ENCODE measurements around the gene DNAJC2.

The DNAJC2 gene

GRCh38 chr7:103344453-103345149 is at the start of gene DNAJC2:
Gene DNAJC2 (minus strand): TSS chr7:103344767. CDS start chr7:103344622, 145 bp downstream.
- H3K36me3 Mint-ChIP-seq (ENCODE audit: low read depth), result peaks cover 27% of the 10 kb centered on the region
- peaks cover 47% of the 10 kb centered on the region for H3K4me1 Mint-ChIP-seq (ENCODE audit: low read depth)
- no peaks in the 10 kb centered on the region for H3K27me3 Mint-ChIP-seq (ENCODE audit: low read depth)
- no peaks in the 10 kb centered on the region for H3K9me3 Mint-ChIP-seq
- H3K27ac Mint-ChIP-seq, result peak within 1 kb of the TSS; percentile 93
- H3K4me3 Mint-ChIP-seq, result peak within 1 kb of the TSS; percentile 97

GRCh38 chr7:103391976-103392375 is 47.4 kb upstream of the DNAJC2 start:
- Mint-ChIP-seq H3K27me3 (ENCODE audit: low read depth) (no peaks in the 10 kb centered on the region), H3K27ac (no peak overlapping the region), H3K36me3 (ENCODE audit: low read depth) (no peaks in the 10 kb centered on the region), H3K9me3 (no peaks in the 10 kb centered on the region), H3K4me3 (no peak overlapping the region), H3K4me1 (ENCODE audit: low read depth) (no peaks in the 10 kb centered on the region)

GRCh38 chr7:103391150-103391549 is 46.6 kb upstream of the DNAJC2 start:
- Mint-ChIP-seq H3K9me3 (no peaks in the 10 kb centered on the region), H3K27me3 (ENCODE audit: low read depth) (no peaks in the 10 kb centered on the region), H3K4me3 (no peak overlapping the region), H3K36me3 (ENCODE audit: low read depth) (no peaks in the 10 kb centered on the region), H3K4me1 (ENCODE audit: low read depth) (no peaks in the 10 kb centered on the region), H3K27ac (no peak overlapping the region)

- no peaks in the 10 kb centered on the region for H3K27me3 Mint-ChIP-seq (ENCODE audit: low read depth)
- H3K4me1 Mint-ChIP-seq (ENCODE audit: low read depth), result no peaks in the 10 kb centered on the region
- no peak overlapping the region for H3K4me3 Mint-ChIP-seq
- H3K9me3 Mint-ChIP-seq, result no peaks in the 10 kb centered on the region
- H3K36me3 Mint-ChIP-seq (ENCODE audit: low read depth), result no peaks in the 10 kb centered on the region
- no peak overlapping the region for H3K27ac Mint-ChIP-seq
Observed at GRCh38 chr7:103389263-103389662, 44.7 kb upstream of the DNAJC2 start.

GRCh38 chr7:103388469-103389140 is 44.0 kb upstream of the DNAJC2 start:
- H3K4me3 Mint-ChIP-seq, result no peak overlapping the region
- no peaks in the 10 kb centered on the region for H3K4me1 Mint-ChIP-seq (ENCODE audit: low read depth)
- H3K9me3 Mint-ChIP-seq, result no peaks in the 10 kb centered on the region
- H3K27ac Mint-ChIP-seq, result no peak overlapping the region
- no peaks in the 10 kb centered on the region for H3K36me3 Mint-ChIP-seq (ENCODE audit: low read depth)
- H3K27me3 Mint-ChIP-seq (ENCODE audit: low read depth), result no peaks in the 10 kb centered on the region

GRCh38 chr7:103387242-103387641 is 42.7 kb upstream of the DNAJC2 start:
- no peaks in the 10 kb centered on the region for H3K27me3 Mint-ChIP-seq (ENCODE audit: low read depth)
- no peaks in the 10 kb centered on the region for H3K9me3 Mint-ChIP-seq
- no peak overlapping the region for H3K27ac Mint-ChIP-seq
- no peaks in the 10 kb centered on the region for H3K4me1 Mint-ChIP-seq (ENCODE audit: low read depth)
- H3K36me3 Mint-ChIP-seq (ENCODE audit: low read depth), result no peaks in the 10 kb centered on the region
- no peak overlapping the region for H3K4me3 Mint-ChIP-seq

- Mint-ChIP-seq H3K36me3 (ENCODE audit: low read depth) (no peaks in the 10 kb centered on the region), H3K4me1 (ENCODE audit: low read depth) (no peaks in the 10 kb centered on the region), H3K27me3 (ENCODE audit: low read depth) (peaks cover 12% of the 10 kb centered on the region), H3K27ac (no peak overlapping the region), H3K4me3 (no peak overlapping the region), H3K9me3 (no peaks in the 10 kb centered on the region)
Observed at GRCh38 chr7:103382032-103382402, 37.5 kb upstream of the DNAJC2 start.

- Mint-ChIP-seq H3K4me3 (no peak overlapping the region), H3K36me3 (ENCODE audit: low read depth) (no peaks in the 10 kb centered on the region), H3K27ac (no peak overlapping the region), H3K9me3 (no peaks in the 10 kb centered on the region), H3K27me3 (ENCODE audit: low read depth) (peaks cover 12% of the 10 kb centered on the region), H3K4me1 (ENCODE audit: low read depth) (no peaks in the 10 kb centered on the region)
Observed at GRCh38 chr7:103381280-103382031, 36.9 kb upstream of the DNAJC2 start.

- Mint-ChIP-seq H3K4me3 (no peak overlapping the region), H3K4me1 (ENCODE audit: low read depth) (no peaks in the 10 kb centered on the region), H3K9me3 (no peaks in the 10 kb centered on the region), H3K27me3 (ENCODE audit: low read depth) (peaks cover 12% of the 10 kb centered on the region), H3K36me3 (ENCODE audit: low read depth) (no peaks in the 10 kb centered on the region), H3K27ac (no peak overlapping the region)
Observed at GRCh38 chr7:103380395-103381191, 36.0 kb upstream of the DNAJC2 start.

- no peaks in the 10 kb centered on the region for H3K36me3 Mint-ChIP-seq (ENCODE audit: low read depth)
Observed at GRCh38 chr7:103379270-103379975, 34.9 kb upstream of the DNAJC2 start.

GRCh38 chr7:103373866-103374643 is 29.5 kb upstream of the DNAJC2 start:
- Mint-ChIP-seq H3K36me3 (ENCODE audit: low read depth) (peaks cover 14% of the 10 kb centered on the region), H3K9me3 (no peaks in the 10 kb centered on the region), H3K4me3 (no peak overlapping the region), H3K27me3 (ENCODE audit: low read depth) (peaks cover 9% of the 10 kb centered on the region), H3K27ac (no peak overlapping the region), H3K4me1 (ENCODE audit: low read depth) (no peaks in the 10 kb centered on the region)

More at GRCh38 chr7:103379270-103379975, 34.9 kb upstream of the DNAJC2 start:
- Mint-ChIP-seq H3K4me1 (ENCODE audit: low read depth) (no peaks in the 10 kb centered on the region), H3K9me3 (no peaks in the 10 kb centered on the region), H3K27ac (no peak overlapping the region), H3K27me3 (ENCODE audit: low read depth) (peaks cover 12% of the 10 kb centered on the region), H3K4me3 (no peak overlapping the region)

- Mint-ChIP-seq H3K4me3 (no peak overlapping the region), H3K27me3 (ENCODE audit: low read depth) (no peaks in the 10 kb centered on the region), H3K36me3 (ENCODE audit: low read depth) (peaks cover 37% of the 10 kb centered on the region), H3K27ac (no peak overlapping the region), H3K9me3 (no peaks in the 10 kb centered on the region), H3K4me1 (ENCODE audit: low read depth) (no peaks in the 10 kb centered on the region)
Observed at GRCh38 chr7:103369432-103369831, 24.9 kb upstream of the DNAJC2 start.

- Mint-ChIP-seq H3K36me3 (ENCODE audit: low read depth) (peaks cover 32% of the 10 kb centered on the region), H3K9me3 (no peaks in the 10 kb centered on the region), H3K4me1 (ENCODE audit: low read depth) (peaks cover 40% of the 10 kb centered on the region), H3K27me3 (ENCODE audit: low read depth) (no peaks in the 10 kb centered on the region), H3K4me3 (peak overlapping the region; percentile 85), H3K27ac (peak overlapping the region; percentile 61)
Observed at GRCh38 chr7:103349805-103350204, 5.2 kb upstream of the DNAJC2 start.
